HAP-1 (cell line): ENCODE results near the gene GAGE10.

Source experiments
- DNase-seq, 2 experiments: peaks; one replicate each; pipeline ENCODE4 v3.0.0-alpha.2; 2016 to 2020; ENCODE audit warnings: low spot score in 2 of 2
- H3K27me3 ChIP-seq: fragments of 250-450 bp; sonication (Bioruptor Pico); 2 replicates; pipeline ENCODE4 v1.5.1; 2020; ENCODE audit warnings: low read depth, mild to moderate bottlenecking, moderate library complexity
- H3K36me3 ChIP-seq: fragments of 250-450 bp; sonication (Bioruptor Pico); replicated peaks from 2 replicates; pipeline ENCODE4 v1.5.1; 2020; ENCODE audit warnings: mild to moderate bottlenecking
- H3K4me1 ChIP-seq: fragments of 250-450 bp; sonication (Bioruptor Pico); 2 replicates; pipeline ENCODE4 v1.5.1; 2020; ENCODE audit warnings: mild to moderate bottlenecking
- H3K4me3 ChIP-seq: fragments of 250-450 bp; sonication (Bioruptor Pico); 2 replicates; pipeline ENCODE4 v1.5.1; 2020; ENCODE audit warnings: mild to moderate bottlenecking, moderate library complexity
- H3K9me3 ChIP-seq: fragments of 250-450 bp; sonication (Bioruptor Pico); 2 replicates; pipeline ENCODE4 v1.5.1; 2020; ENCODE audit warnings: mild to moderate bottlenecking, moderate library complexity
- in situ Hi-C: fragments of 300-500 bp; cut with MboI; formaldehyde crosslinking; loops from 3 replicates; pipeline ENCODE4 v1.14.3; 2020; ENCODE audit warnings: low sequenced_read_pairs, inconsistent platforms, mixed read lengths

GAGE10 gene

GRCh38 chrX:49269010-49269766 is 34.3 kb upstream of the GAGE10 start:
- H3K9me3 ChIP-seq, result no peaks in the 10 kb centered on the region
- DNase-seq, result peak; percentile 99 to 100
- peaks cover 26% of the 10 kb centered on the region for H3K4me1 ChIP-seq
- no peaks in the 10 kb centered on the region for H3K27me3 ChIP-seq
- in situ Hi-C loops, result no loop called here
- peak overlapping the region; percentile 76 for H3K4me3 ChIP-seq
- H3K36me3 ChIP-seq, result peaks cover 19% of the 10 kb centered on the region

- DNase-seq, result no peak
- no peaks in the 10 kb centered on the region for H3K27me3 ChIP-seq
- in situ Hi-C loops, result no loop called here
Measured at GRCh38 chrX:49269767-49270248, 33.6 kb upstream of the GAGE10 start, which contains the start of gene PPP1R3F. PPP1R3F (plus strand) TSS chrX:49269793; CDS start chrX:49269870, 77 bp downstream.

GRCh38 chrX:49270249-49270921 is 33.1 kb upstream of the GAGE10 start:
- in situ Hi-C loops, result no loop called here

More at GRCh38 chrX:49269767-49270248, 33.6 kb upstream of the GAGE10 start, which contains the start of gene PPP1R3F:
- peaks cover 19% of the 10 kb centered on the region for H3K36me3 ChIP-seq
- H3K9me3 ChIP-seq, result no peaks in the 10 kb centered on the region
- peaks cover 26% of the 10 kb centered on the region for H3K4me1 ChIP-seq
- peak within 1 kb of the TSS; percentile 76 for H3K4me3 ChIP-seq

GRCh38 chrX:49271341-49271740 is 32.1 kb upstream of the GAGE10 start:
- Histone ChIP-seq H3K27me3 (no peaks in the 10 kb centered on the region), H3K36me3 (peaks cover 19% of the 10 kb centered on the region), H3K9me3 (no peaks in the 10 kb centered on the region), H3K4me3 (peak overlapping the region; percentile 76), H3K4me1 (peaks cover 26% of the 10 kb centered on the region)
- in situ Hi-C loops, result no loop called here
- DNase-seq, result no peak

More at GRCh38 chrX:49270249-49270921, 33.1 kb upstream of the GAGE10 start:
- Histone ChIP-seq H3K4me1 (peaks cover 26% of the 10 kb centered on the region), H3K36me3 (peaks cover 19% of the 10 kb centered on the region), H3K9me3 (no peaks in the 10 kb centered on the region), H3K4me3 (peak overlapping the region; percentile 76), H3K27me3 (no peaks in the 10 kb centered on the region)
- DNase-seq, result no peak

- H3K4me1 ChIP-seq, result peaks cover 26% of the 10 kb centered on the region
- no peaks in the 10 kb centered on the region for H3K27me3 ChIP-seq
- peaks cover 19% of the 10 kb centered on the region for H3K36me3 ChIP-seq
- in situ Hi-C loops, result no loop called here
- H3K4me3 ChIP-seq, result no peak overlapping the region
- DNase-seq, result no peak
- H3K9me3 ChIP-seq, result no peaks in the 10 kb centered on the region
Measured at GRCh38 chrX:49272421-49272820, 31.0 kb upstream of the GAGE10 start.

GRCh38 chrX:49273181-49273727 is 30.2 kb upstream of the GAGE10 start:
- H3K4me1 ChIP-seq, result peaks cover 26% of the 10 kb centered on the region
- no peak overlapping the region for H3K4me3 ChIP-seq
- DNase-seq, result no peak
- H3K36me3 ChIP-seq, result peaks cover 19% of the 10 kb centered on the region
- no peaks in the 10 kb centered on the region for H3K9me3 ChIP-seq
- in situ Hi-C loops, result no loop called here
- H3K27me3 ChIP-seq, result no peaks in the 10 kb centered on the region

- H3K9me3 ChIP-seq, result no peaks in the 10 kb centered on the region
- H3K4me1 ChIP-seq, result peaks cover 13% of the 10 kb centered on the region
- no peak for DNase-seq
- no peaks in the 10 kb centered on the region for H3K27me3 ChIP-seq
- H3K4me3 ChIP-seq, result no peak overlapping the region
- peaks cover 9% of the 10 kb centered on the region for H3K36me3 ChIP-seq
- in situ Hi-C loops, result no loop called here
Measured at GRCh38 chrX:49276207-49276606, 27.2 kb upstream of the GAGE10 start.

- no peaks in the 10 kb centered on the region for H3K27me3 ChIP-seq
- H3K4me3 ChIP-seq, result no peak overlapping the region
- H3K36me3 ChIP-seq, result peaks cover 7% of the 10 kb centered on the region
- H3K4me1 ChIP-seq, result peaks cover 9% of the 10 kb centered on the region
- no peak for DNase-seq
- no peaks in the 10 kb centered on the region for H3K9me3 ChIP-seq
- in situ Hi-C loops, result no loop called here
Measured at GRCh38 chrX:49276671-49277534, 26.5 kb upstream of the GAGE10 start.

GRCh38 chrX:49277535-49277830 is 26.0 kb upstream of the GAGE10 start:
- DNase-seq, result no peak
- Histone ChIP-seq H3K4me1 (peaks cover 3% of the 10 kb centered on the region; the same call in 1 of the 2 replicates), H3K27me3 (no peaks in the 10 kb centered on the region), H3K4me3 (no peak overlapping the region), H3K36me3 (peaks cover 4% of the 10 kb centered on the region; the same call in 1 of the 2 replicates), H3K9me3 (no peaks in the 10 kb centered on the region)
- in situ Hi-C loops, result no loop called here

GRCh38 chrX:49278081-49278480 is 25.4 kb upstream of the GAGE10 start:
- Histone ChIP-seq H3K4me3 (no peak overlapping the region), H3K4me1 (0 out of 2 replicates have a peak, but pooled peaks cover 2% of the 10 kb centered on the region), H3K9me3 (no peaks in the 10 kb centered on the region), H3K27me3 (no peaks in the 10 kb centered on the region), H3K36me3 (peaks cover 4% of the 10 kb centered on the region; the same call in 1 of the 2 replicates)
- in situ Hi-C loops, result no loop called here
- no peak for DNase-seq

- in situ Hi-C loops, result no loop called here
- Histone ChIP-seq H3K9me3 (no peaks in the 10 kb centered on the region), H3K27me3 (no peaks in the 10 kb centered on the region), H3K36me3 (no peaks in the 10 kb centered on the region), H3K4me1 (no peaks in the 10 kb centered on the region), H3K4me3 (no peak overlapping the region)
- peak in 1 of 2 experiments; percentile 50 for DNase-seq
Measured at GRCh38 chrX:49282647-49283011, 20.8 kb upstream of the GAGE10 start.

GRCh38 chrX:49284212-49284611 is 19.2 kb upstream of the GAGE10 start:
- Histone ChIP-seq H3K36me3 (no peaks in the 10 kb centered on the region; the same call in 1 of the 2 replicates), H3K9me3 (no peaks in the 10 kb centered on the region), H3K4me1 (no peaks in the 10 kb centered on the region), H3K27me3 (no peaks in the 10 kb centered on the region), H3K4me3 (no peak overlapping the region)
- DNase-seq, result no peak
- in situ Hi-C loops, result no loop called here

- no peak overlapping the region for H3K4me3 ChIP-seq
- in situ Hi-C loops, result no loop called here
- no peaks in the 10 kb centered on the region; the same call in 1 of the 2 replicates for H3K36me3 ChIP-seq
- no peak for DNase-seq
- H3K9me3 ChIP-seq, result no peaks in the 10 kb centered on the region
- H3K4me1 ChIP-seq, result no peaks in the 10 kb centered on the region
- no peaks in the 10 kb centered on the region for H3K27me3 ChIP-seq
Measured at GRCh38 chrX:49286136-49286535, 17.3 kb upstream of the GAGE10 start.
